ENCODE measurements around the gene MGAT5.

Gene MGAT5

DNA sequence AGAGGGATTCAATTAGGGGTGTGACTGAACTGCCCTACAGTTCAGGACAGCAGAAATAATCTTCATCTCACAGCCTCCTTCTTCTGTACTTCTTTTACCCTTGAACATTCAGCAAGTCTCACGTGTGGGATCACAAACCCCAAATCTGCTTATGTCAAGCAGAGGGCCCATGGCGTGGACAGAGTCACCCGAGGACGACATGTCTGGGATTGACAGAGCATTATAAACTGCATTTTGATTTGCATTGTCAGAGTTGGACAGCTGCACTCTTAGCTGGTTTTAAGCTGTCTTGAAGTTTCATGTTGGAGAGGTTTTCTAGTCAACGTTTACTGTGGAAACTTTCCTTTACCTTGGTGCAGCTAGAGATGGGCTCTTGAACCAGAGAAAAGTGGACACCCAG lies 26.4 kb downstream of the MGAT5 start:
- Histone ChIP-seq H3K27ac (ENCODE audit: low read depth, low read length, poor library complexity, severe bottlenecking) (peak overlapping the region; percentile 97), H4K20me1 (ENCODE audit: insufficient read depth, low read length) (no peaks in the 10 kb centered on the region), H3K27me3 (ENCODE audit: insufficient read depth, low read length) (no peaks in the 10 kb centered on the region), H3K4me3 (ENCODE audit: low read depth, low read length, poor library complexity, severe bottlenecking) (no peak overlapping the region), H3K9me3 (ENCODE audit: low read length) (no peaks in the 10 kb centered on the region), H3K79me2 (ENCODE audit: insufficient read depth, low read length) (peaks cover 61% of the 10 kb centered on the region), H3K36me3 (ENCODE audit: insufficient read depth, low read length) (peaks cover 22% of the 10 kb centered on the region; the same call in 1 of the 2 replicates), H3K9ac (ENCODE audit: low read length) (peak overlapping the region; percentile 45; the same call in 1 of the 2 replicates), H3K4me1 (ENCODE audit: insufficient read depth, low read length, severe bottlenecking) (peaks cover 100% of the 10 kb centered on the region), H2AFZ (ENCODE audit: low read length) (no peak overlapping the region), H3K4me2 (ENCODE audit: low read length) (peak overlapping the region; percentile 64), H3K9me2 (ENCODE audit: low read depth, low read length) (no peaks in the 10 kb centered on the region), H3F3A (ENCODE audit: insufficient read depth, low read length) (no peaks in the 10 kb centered on the region)
- TF ChIP-seq EZH2 (IDR thresholded peaks at IDR 0.05; ENCODE audit: borderline replicate concordance, low read length), result no peak
- TF ChIP-seq, protein P1, sequence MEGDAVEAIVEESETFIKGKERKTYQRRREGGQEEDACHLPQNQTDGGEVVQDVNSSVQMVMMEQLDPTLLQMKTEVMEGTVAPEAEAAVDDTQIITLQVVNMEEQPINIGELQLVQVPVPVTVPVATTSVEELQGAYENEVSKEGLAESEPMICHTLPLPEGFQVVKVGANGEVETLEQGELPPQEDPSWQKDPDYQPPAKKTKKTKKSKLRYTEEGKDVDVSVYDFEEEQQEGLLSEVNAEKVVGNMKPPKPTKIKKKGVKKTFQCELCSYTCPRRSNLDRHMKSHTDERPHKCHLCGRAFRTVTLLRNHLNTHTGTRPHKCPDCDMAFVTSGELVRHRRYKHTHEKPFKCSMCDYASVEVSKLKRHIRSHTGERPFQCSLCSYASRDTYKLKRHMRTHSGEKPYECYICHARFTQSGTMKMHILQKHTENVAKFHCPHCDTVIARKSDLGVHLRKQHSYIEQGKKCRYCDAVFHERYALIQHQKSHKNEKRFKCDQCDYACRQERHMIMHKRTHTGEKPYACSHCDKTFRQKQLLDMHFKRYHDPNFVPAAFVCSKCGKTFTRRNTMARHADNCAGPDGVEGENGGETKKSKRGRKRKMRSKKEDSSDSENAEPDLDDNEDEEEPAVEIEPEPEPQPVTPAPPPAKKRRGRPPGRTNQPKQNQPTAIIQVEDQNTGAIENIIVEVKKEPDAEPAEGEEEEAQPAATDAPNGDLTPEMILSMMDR (IDR thresholded peaks at IDR 0.05; ENCODE audit: low read length), result no peak

DNA sequence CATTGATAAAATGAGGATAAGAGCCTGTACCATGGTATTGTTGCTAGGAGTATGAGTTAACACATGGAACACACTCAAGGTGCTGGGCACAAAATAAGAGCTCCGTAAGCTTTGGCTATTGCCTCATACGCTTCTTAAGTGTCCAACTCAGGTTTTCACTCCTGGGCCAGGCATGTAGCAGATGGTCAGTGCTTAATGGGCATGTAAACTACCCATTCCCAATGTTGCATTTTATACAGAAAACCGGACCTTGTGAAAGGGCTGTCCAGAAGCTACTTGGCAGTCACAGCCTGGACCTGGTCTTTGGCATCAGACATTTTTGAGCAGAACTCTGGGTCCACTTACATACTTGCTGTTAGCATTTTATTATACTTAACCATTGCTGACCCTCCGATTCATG lies 26.9 kb downstream of the MGAT5 start:
- Histone ChIP-seq H3K9ac (ENCODE audit: low read length) (peak overlapping the region; percentile 45; the same call in 1 of the 2 replicates), H3K4me2 (ENCODE audit: low read length) (peak overlapping the region; percentile 64), H3K9me2 (ENCODE audit: low read depth, low read length) (no peaks in the 10 kb centered on the region), H3F3A (ENCODE audit: insufficient read depth, low read length) (no peaks in the 10 kb centered on the region), H3K4me3 (ENCODE audit: low read depth, low read length, poor library complexity, severe bottlenecking) (no peak overlapping the region), H3K36me3 (ENCODE audit: insufficient read depth, low read length) (peaks cover 22% of the 10 kb centered on the region; the same call in 1 of the 2 replicates), H3K4me1 (ENCODE audit: insufficient read depth, low read length, severe bottlenecking) (peaks cover 100% of the 10 kb centered on the region), H3K9me3 (ENCODE audit: low read length) (no peaks in the 10 kb centered on the region), H4K20me1 (ENCODE audit: insufficient read depth, low read length) (no peaks in the 10 kb centered on the region), H2AFZ (ENCODE audit: low read length) (no peak overlapping the region), H3K27ac (ENCODE audit: low read depth, low read length, poor library complexity, severe bottlenecking) (peak overlapping the region; percentile 97), H3K27me3 (ENCODE audit: insufficient read depth, low read length) (no peaks in the 10 kb centered on the region), H3K79me2 (ENCODE audit: insufficient read depth, low read length) (peaks cover 66% of the 10 kb centered on the region)
- no peak for TF ChIP-seq EZH2 (IDR thresholded peaks at IDR 0.05; ENCODE audit: borderline replicate concordance, low read length)

DNA sequence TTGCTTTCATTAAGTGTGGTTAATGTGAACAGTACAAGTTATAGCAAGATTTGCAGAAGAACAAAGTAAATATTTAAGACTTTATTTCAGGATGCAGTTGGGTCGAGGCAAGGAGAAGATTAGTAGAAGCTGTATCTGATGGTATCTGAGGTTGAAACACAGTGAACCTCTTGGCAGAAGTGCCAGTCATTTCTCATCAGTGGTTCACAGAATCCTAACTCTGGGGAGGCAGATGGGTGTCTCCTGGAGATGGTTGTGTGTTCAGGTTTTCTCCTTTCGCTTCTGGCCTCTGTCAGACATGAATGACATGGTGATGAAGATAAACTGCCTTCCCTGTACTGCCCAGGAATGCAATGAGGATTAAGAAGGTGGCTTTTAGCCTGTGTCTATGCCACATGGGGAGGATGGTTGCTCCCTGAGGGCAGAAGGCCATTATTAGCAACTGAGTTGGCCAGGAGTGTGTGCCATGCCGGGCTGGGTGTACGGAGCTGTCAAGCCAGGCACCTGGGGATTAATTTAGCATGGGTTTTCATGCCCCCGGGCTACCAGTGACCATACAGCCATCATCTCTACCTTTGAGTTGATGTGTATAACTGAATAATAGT lies 28.0 kb downstream of the MGAT5 start:
- H3K9me3 ChIP-seq (ENCODE audit: low read length), result no peaks in the 10 kb centered on the region
- H3K9me2 ChIP-seq (ENCODE audit: low read depth, low read length), result no peaks in the 10 kb centered on the region
- no peak overlapping the region for H2AFZ ChIP-seq (ENCODE audit: low read length)
- no peaks in the 10 kb centered on the region for H3F3A ChIP-seq (ENCODE audit: insufficient read depth, low read length)
- H3K4me2 ChIP-seq (ENCODE audit: low read length), result peak overlapping the region; percentile 64
- no peak for TF ChIP-seq EZH2 (IDR thresholded peaks at IDR 0.05; ENCODE audit: borderline replicate concordance, low read length)
- TF ChIP-seq, protein P1 (IDR thresholded peaks at IDR 0.05; ENCODE audit: low read length), result no peak
- peak overlapping the region; percentile 97 for H3K27ac ChIP-seq (ENCODE audit: low read depth, low read length, poor library complexity, severe bottlenecking)
- no peaks in the 10 kb centered on the region for H3K27me3 ChIP-seq (ENCODE audit: insufficient read depth, low read length)
- peak overlapping the region; percentile 52 for H3K9ac ChIP-seq (ENCODE audit: low read length)
- H3K36me3 ChIP-seq (ENCODE audit: insufficient read depth, low read length), result peaks cover 18% of the 10 kb centered on the region; the same call in 1 of the 2 replicates
- peaks cover 100% of the 10 kb centered on the region for H3K4me1 ChIP-seq (ENCODE audit: insufficient read depth, low read length, severe bottlenecking)
- peaks cover 63% of the 10 kb centered on the region for H3K79me2 ChIP-seq (ENCODE audit: insufficient read depth, low read length)
- H4K20me1 ChIP-seq (ENCODE audit: insufficient read depth, low read length), result no peaks in the 10 kb centered on the region
- peak overlapping the region; percentile 33 for H3K4me3 ChIP-seq (ENCODE audit: low read depth, low read length, poor library complexity, severe bottlenecking)
